Ishikawa (cell line): ENCODE results near the gene ELF4.

Experiments used
- CEBPB ChIP-seq: IDR thresholded peaks from 2 replicates; pipeline ENCODE4 v1.6.1; 2012
- CREB1 ChIP-seq: IDR thresholded peaks from 2 replicates; pipeline ENCODE4 v1.6.1; 2012; ENCODE audit warnings: low read depth
- EGR1 ChIP-seq: IDR thresholded peaks from 2 replicates; pipeline ENCODE4 v1.6.1; 2012
- EP300 ChIP-seq: IDR thresholded peaks from 2 replicates; pipeline ENCODE4 v1.6.1; 2012; ENCODE audit warnings: borderline replicate concordance
- FOXM1 ChIP-seq: IDR thresholded peaks from 2 replicates; pipeline ENCODE4 v1.6.1; 2012; ENCODE audit warnings: low read depth, borderline replicate concordance
- NFIC ChIP-seq: IDR thresholded peaks from 2 replicates; pipeline ENCODE4 v1.6.1; 2012
- RAD21 ChIP-seq: IDR thresholded peaks from 2 replicates; pipeline ENCODE4 v1.6.1; 2012; ENCODE audit warnings: low read depth
- REST ChIP-seq: IDR thresholded peaks from 2 replicates; pipeline ENCODE4 v1.6.1; 2012; ENCODE audit warnings: low read depth, mild to moderate bottlenecking
- TAF1 ChIP-seq: IDR thresholded peaks from 2 replicates; pipeline ENCODE4 v1.6.1; 2012; ENCODE audit warnings: low read depth, mild to moderate bottlenecking
- TCF12 ChIP-seq: IDR thresholded peaks from 2 replicates; pipeline ENCODE4 v1.6.1; 2012; ENCODE audit warnings: low read depth
- TEAD4 ChIP-seq: IDR thresholded peaks from 2 replicates; pipeline ENCODE4 v1.6.1; 2012
- USF1 ChIP-seq: IDR thresholded peaks from 2 replicates; pipeline ENCODE4 v1.6.1; 2012
- YY1 ChIP-seq: IDR thresholded peaks from 2 replicates; pipeline ENCODE4 v1.6.1; 2012; ENCODE audit warnings: low read depth
- ZBTB7A ChIP-seq: IDR thresholded peaks from 2 replicates; pipeline ENCODE4 v1.6.1; 2012; ENCODE audit warnings: low read depth
- TF ChIP-seq, protein P1 (sequence below): IDR thresholded peaks from 2 replicates; pipeline ENCODE4 v1.6.1; 2012

Gene ELF4

DNA sequence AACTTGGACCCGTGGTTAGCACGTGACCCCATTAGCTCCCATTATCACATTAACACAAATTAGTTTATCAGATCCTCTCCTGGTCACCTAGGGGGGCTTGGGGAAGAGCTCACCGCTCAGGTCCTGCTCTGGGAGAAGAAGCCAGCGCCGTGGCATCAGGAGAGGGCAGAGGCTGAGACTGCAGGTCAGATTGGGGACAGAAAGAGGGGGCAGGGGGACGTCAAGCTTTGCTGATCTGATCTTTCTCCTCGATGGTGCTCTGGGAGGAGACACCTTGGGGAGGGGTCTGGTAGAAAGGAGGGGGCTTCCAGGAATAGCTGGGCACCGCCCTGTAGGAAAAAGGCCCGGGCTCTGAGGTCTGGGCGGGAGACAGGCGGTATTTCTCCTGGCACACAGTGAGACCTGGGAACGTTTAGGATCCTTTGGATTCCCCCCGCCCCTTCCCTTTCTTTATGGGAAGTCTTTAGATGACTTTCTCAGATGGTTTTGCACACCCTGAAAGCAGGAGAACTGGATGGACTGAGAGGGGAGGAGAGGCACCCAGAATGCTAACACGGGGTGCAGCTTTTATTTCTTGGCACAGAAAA is 9.1 kb upstream of the ELF4 start:
- TF ChIP-seq, protein P1, sequence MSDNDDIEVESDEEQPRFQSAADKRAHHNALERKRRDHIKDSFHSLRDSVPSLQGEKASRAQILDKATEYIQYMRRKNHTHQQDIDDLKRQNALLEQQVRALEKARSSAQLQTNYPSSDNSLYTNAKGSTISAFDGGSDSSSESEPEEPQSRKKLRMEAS = no peak
- TF ChIP-seq NFIC (no peak), TCF12 (no peak), TAF1 (no peak), REST (no peak), YY1 (no peak), CREB1 (no peak), CEBPB (no peak), ZBTB7A (no peak), RAD21 (no peak), TEAD4 (no peak), EP300 (no peak), EGR1 (no peak), USF1 (no peak), FOXM1 (no peak)

DNA sequence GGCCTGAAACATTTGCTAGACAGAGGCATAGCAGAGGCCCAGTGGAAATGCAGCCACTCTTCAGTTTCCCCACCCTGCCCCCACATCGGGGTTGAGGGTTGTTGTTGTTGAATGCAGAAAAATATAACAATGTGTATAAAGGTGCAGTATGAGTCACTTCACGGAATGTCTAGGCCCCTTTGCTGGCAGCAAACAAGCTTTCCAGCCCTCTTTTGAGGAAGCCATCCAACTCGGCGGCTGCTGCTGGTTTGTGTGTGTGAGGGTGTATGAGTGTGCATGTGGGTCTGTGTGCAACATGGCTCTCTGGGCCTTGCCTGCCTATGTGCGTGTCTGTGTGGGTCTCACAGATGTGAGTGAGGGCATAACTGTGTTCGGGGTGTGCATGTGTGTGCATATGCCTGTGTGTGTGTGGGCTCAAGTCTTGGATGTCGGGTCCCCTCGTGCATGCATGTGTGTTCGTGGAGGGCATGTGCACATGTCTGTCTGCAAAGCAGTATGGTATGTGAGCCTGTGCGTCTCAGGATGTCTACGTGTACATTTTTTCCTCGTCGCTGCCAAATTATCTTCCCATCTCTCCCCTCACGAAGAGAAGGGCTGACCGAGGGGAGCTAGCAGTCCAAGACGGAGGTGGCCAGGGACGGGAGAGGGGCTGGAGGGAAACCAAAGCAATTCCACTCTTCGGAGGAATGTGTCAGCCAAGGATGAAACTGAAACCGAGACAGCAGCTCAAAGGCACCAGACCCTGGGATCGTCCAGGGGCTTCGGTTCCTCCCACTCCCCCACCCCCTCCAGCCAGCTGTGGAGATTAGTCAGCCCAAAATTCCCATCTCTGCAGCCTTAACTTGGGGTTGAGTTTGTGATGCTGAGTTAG is 8.4 kb upstream of the ELF4 start:
- TF ChIP-seq YY1 (no peak), FOXM1 (no peak), TEAD4 (0 out of 2 replicates have a peak, but pooled peaks have one; percentile 21), CREB1 (no peak), EP300 (no peak), TCF12 (no peak), EGR1 (no peak)
- TF ChIP-seq, protein P1 = no peak

GRCh38 chrX:130117166-130117565 is 6.9 kb upstream of the ELF4 start:
- TF ChIP-seq REST = 0 out of 2 replicates have a peak, but pooled peaks have one; percentile 15
- no peak for TF ChIP-seq CEBPB

DNA sequence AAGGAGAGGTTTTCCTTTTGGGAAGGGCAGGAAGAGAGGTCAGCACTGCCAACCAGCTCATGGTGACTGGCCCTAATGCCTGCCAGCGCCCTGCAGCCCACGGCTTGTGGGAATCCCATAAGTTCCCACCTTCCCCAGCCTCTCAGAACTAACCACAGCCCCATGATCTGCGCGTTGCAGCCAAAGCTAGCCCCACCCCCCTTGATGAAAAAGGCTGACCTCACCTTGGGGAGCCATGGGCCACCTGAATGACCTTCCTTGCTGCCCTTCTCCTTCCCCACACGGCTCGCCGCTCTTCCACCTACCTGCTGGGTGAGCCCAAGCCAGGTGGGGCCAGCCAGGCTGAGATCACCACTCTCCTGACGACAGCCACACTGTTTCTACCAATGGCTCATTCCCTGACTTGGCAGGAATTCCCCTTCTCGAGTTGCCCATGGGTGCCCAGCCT is 3.9 kb upstream of the ELF4 start:
- TF ChIP-seq NFIC = peak; percentile 23; the same call in 1 of the 2 replicates
- no peak for TF ChIP-seq TEAD4

- no peak for TF ChIP-seq USF1
- TF ChIP-seq, protein P1 = peak; percentile 56
Measured at GRCh38 chrX:130111220-130112154, 1.2 kb upstream of the ELF4 start.
